Dedifferentiated amniotic fluid mesenchymal stem cell (primary cell): ENCODE data around the gene TBC1D21.

Source experiments
- DNase-seq: peaks from one replicate; pipeline ENCODE4 v3.0.0-alpha.2; 2016; ENCODE audit errors: extremely low spot score

The TBC1D21 gene

GRCh38 chr15:73873456-73873855, at the start of gene TBC1D21:
Gene TBC1D21 (plus strand): TSS chr15:73873564. CDS start chr15:73873710, 146 bp downstream.
- no peak for DNase-seq

GRCh38 chr15:73826711-73827251, 46.6 kb upstream of the TBC1D21 start:
- DNase-seq, result no peak

GRCh38 chr15:73829523-73829922, 43.8 kb upstream of the TBC1D21 start:
- DNase-seq, result no peak

GRCh38 chr15:73832657-73833056, 40.7 kb upstream of the TBC1D21 start:
- DNase-seq, result no peak

GRCh38 chr15:73836845-73837244, 36.5 kb upstream of the TBC1D21 start:
- no peak for DNase-seq

- no peak for DNase-seq
These were observed 34.4 kb upstream of the TBC1D21 start for GRCh38 chr15:73838831-73839426.

- DNase-seq, result no peak
These were observed 33.5 kb upstream of the TBC1D21 start for GRCh38 chr15:73839699-73840377.

- DNase-seq, result no peak
These were observed 32.6 kb upstream of the TBC1D21 start for GRCh38 chr15:73840771-73841170.

GRCh38 chr15:73841756-73842725, 31.3 kb upstream of the TBC1D21 start:
- DNase-seq, result no peak

- DNase-seq, result no peak
These were observed 29.6 kb upstream of the TBC1D21 start for GRCh38 chr15:73843787-73844186.

- DNase-seq, result no peak
These were observed 29.0 kb upstream of the TBC1D21 start for GRCh38 chr15:73844356-73844755.

- DNase-seq, result no peak
These were observed 27.9 kb upstream of the TBC1D21 start for GRCh38 chr15:73845507-73845906.

- DNase-seq, result no peak
These were observed 27.5 kb upstream of the TBC1D21 start for GRCh38 chr15:73845907-73846306.

GRCh38 chr15:73849641-73850040, 23.7 kb upstream of the TBC1D21 start:
- DNase-seq, result no peak

GRCh38 chr15:73850228-73850627, 23.1 kb upstream of the TBC1D21 start:
- no peak for DNase-seq

- DNase-seq, result peak; percentile 31
These were observed 21.7 kb upstream of the TBC1D21 start for GRCh38 chr15:73851689-73852088.

GRCh38 chr15:73852507-73852906, 20.9 kb upstream of the TBC1D21 start:
- no peak for DNase-seq

- DNase-seq, result no peak
These were observed 19.1 kb upstream of the TBC1D21 start for GRCh38 chr15:73854265-73854664.

- DNase-seq, result no peak
These were observed 16.7 kb upstream of the TBC1D21 start for GRCh38 chr15:73856458-73857192.

- no peak for DNase-seq
These were observed 16.0 kb upstream of the TBC1D21 start for GRCh38 chr15:73857193-73857920.

- no peak for DNase-seq
These were observed 15.3 kb upstream of the TBC1D21 start for GRCh38 chr15:73858062-73858461.
